ENCODE data around the gene RTN4RL1.

DNA sequence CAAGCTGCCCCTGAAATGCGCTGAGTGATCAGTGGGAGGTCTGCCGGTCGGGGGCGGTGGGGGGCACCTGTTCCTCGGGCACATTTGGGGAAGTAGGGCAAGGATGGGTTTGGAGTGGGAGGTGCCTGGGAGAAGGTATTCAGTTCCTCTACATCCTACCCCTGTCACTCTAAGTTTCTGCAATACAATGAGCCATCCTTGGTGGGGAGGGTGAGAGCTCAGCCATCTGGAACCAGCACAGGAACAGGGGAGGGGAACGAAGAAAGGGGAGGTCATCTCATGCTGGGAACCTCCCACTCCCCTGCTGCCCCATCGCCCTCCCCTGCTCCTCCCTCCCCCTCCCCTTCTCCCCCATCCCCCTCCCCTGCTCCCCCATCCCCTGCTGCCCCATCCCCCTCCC is 9.0 kb upstream of the RTN4RL1 start:
- TF ChIP-seq, protein P1, sequence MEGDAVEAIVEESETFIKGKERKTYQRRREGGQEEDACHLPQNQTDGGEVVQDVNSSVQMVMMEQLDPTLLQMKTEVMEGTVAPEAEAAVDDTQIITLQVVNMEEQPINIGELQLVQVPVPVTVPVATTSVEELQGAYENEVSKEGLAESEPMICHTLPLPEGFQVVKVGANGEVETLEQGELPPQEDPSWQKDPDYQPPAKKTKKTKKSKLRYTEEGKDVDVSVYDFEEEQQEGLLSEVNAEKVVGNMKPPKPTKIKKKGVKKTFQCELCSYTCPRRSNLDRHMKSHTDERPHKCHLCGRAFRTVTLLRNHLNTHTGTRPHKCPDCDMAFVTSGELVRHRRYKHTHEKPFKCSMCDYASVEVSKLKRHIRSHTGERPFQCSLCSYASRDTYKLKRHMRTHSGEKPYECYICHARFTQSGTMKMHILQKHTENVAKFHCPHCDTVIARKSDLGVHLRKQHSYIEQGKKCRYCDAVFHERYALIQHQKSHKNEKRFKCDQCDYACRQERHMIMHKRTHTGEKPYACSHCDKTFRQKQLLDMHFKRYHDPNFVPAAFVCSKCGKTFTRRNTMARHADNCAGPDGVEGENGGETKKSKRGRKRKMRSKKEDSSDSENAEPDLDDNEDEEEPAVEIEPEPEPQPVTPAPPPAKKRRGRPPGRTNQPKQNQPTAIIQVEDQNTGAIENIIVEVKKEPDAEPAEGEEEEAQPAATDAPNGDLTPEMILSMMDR (IDR thresholded peaks at IDR 0.05 in 8 of 11, conservative IDR thresholded peaks at IDR 0.05 in 3 of 11): no peak
- no peak for TF ChIP-seq POLR2A (IDR thresholded peaks at IDR 0.05)
- TF ChIP-seq POLR2AphosphoS5 (IDR thresholded peaks at IDR 0.05): no peak

Measured in spleen (tissue), 7 donors.